GM12878 (cell line): ENCODE measurements around the gene AP1M2. TPM values are rescaled to one million over a fixed set of nuclear protein-coding genes. Genes with fewer than 3 reads are reported as not detected.

ENCODE experiments used
- CREM ChIP-seq: IDR thresholded peaks from 2 replicates; pipeline ENCODE4 v1.6.1; 2014; ENCODE audit warnings: antibody characterized with exemption, low read depth
- HSF1 ChIP-seq: fragments of 150-350 bp; IDR thresholded peaks from 2 replicates; pipeline ENCODE4 v1.6.1; 2014; ENCODE audit warnings: mild to moderate bottlenecking, low read depth, low read length
- PAX8 ChIP-seq: fragments of 450-650 bp; IDR thresholded peaks from 2 replicates; pipeline ENCODE4 v1.6.1; 2017; ENCODE audit warnings: mild to moderate bottlenecking, moderate library complexity
- RELA ChIP-seq: fragments of 450-650 bp; IDR thresholded peaks from 2 replicates; pipeline ENCODE4 v1.8.0; 2014; ENCODE audit warnings: borderline replicate concordance; ENCODE audit not compliant: partially characterized antibody
- SMAD1 ChIP-seq: fragments of 450-650 bp; IDR thresholded peaks from 2 replicates; pipeline ENCODE4 v1.6.1; 2018; ENCODE audit warnings: mild to moderate bottlenecking, low read depth; ENCODE audit not compliant: partially characterized antibody
- SREBF2 ChIP-seq: IDR thresholded peaks from 2 replicates; pipeline ENCODE4 v1.6.1; 2012; ENCODE audit warnings: mild to moderate bottlenecking, low read length
- ZBED1 ChIP-seq: IDR thresholded peaks from 2 replicates; pipeline ENCODE4 v1.6.1; 2016; ENCODE audit warnings: borderline replicate concordance
- ZBTB11 ChIP-seq: fragments of 450-650 bp; formaldehyde crosslinking; IDR thresholded peaks from 2 replicates; pipeline ENCODE4 v1.5.0; 2022; ENCODE audit warnings: mild to moderate bottlenecking, missing genetic modification characterization
- polyA plus RNA-seq, 11 experiments: library from polyadenylated mRNA; depleted of rRNA in 4 of 11; unstranded in 6 of 11; stranded (reverse) in 5 of 11; fragments of >200 nt; fragmentation: Nextera tagmentation in 4 of 11; fragmentation: Illumina TruSeq in 1 of 11; extraction: Ambion mirVana in 4 of 11; extraction: Trizol in 1 of 11; gene quantifications; 1 replicate in 1 of 11; 2 replicates in 10 of 11; pipeline versions ENCODE4 v1.2.1 to v1.2.3, GENCODE V29; 2011 to 2016; ENCODE audit warnings: inconsistent platforms in 2 of 11, missing spikeins in 2 of 11, low read depth in 1 of 11
- total RNA-seq, 4 experiments: library from RNA; depleted of rRNA in 3 of 4; stranded (reverse); fragments of >200 nt in 3 of 4; fragmentation: Illumina TruSeq in 1 of 4; extraction: Trizol in 1 of 4; gene quantifications; 2 replicates each; pipeline versions ENCODE4 v1.2.1 to v1.2.3, GENCODE V29; 2013 to 2021

Gene AP1M2
- total and polyA plus RNA-seq, 10 of the 15 experiments (the other 5 are each of a cell fraction or from before 2014, with no cell fraction given) = 0.72 TPM; not detected in 9

GRCh38 chr19:10568826-10569651, 18.1 kb downstream of the AP1M2 start, which contains the start of gene CDKN2D (continued):
- TF ChIP-seq HSF1 (no peak), PAX8 (no peak), SMAD1 (no peak), RELA (no peak), SREBF2 (no peak), ZBTB11 (CRISPR knock-in tag) (no peak), ZBED1 (no peak), CREM (peak; percentile 82)
